Ishikawa (cell line): ENCODE data around the gene NT5DC3.

Source experiments
- CEBPB ChIP-seq: IDR thresholded peaks from 2 replicates; pipeline ENCODE4 v1.6.1; 2012
- CREB1 ChIP-seq: IDR thresholded peaks from 2 replicates; pipeline ENCODE4 v1.6.1; 2012; ENCODE audit warnings: low read depth
- EGR1 ChIP-seq: IDR thresholded peaks from 2 replicates; pipeline ENCODE4 v1.6.1; 2012
- EP300 ChIP-seq: IDR thresholded peaks from 2 replicates; pipeline ENCODE4 v1.6.1; 2012; ENCODE audit warnings: borderline replicate concordance
- FOXM1 ChIP-seq: IDR thresholded peaks from 2 replicates; pipeline ENCODE4 v1.6.1; 2012; ENCODE audit warnings: low read depth, borderline replicate concordance
- NFIC ChIP-seq: IDR thresholded peaks from 2 replicates; pipeline ENCODE4 v1.6.1; 2012
- RAD21 ChIP-seq: IDR thresholded peaks from 2 replicates; pipeline ENCODE4 v1.6.1; 2012; ENCODE audit warnings: low read depth
- TAF1 ChIP-seq: IDR thresholded peaks from 2 replicates; pipeline ENCODE4 v1.6.1; 2012; ENCODE audit warnings: low read depth, mild to moderate bottlenecking
- TCF12 ChIP-seq: IDR thresholded peaks from 2 replicates; pipeline ENCODE4 v1.6.1; 2012; ENCODE audit warnings: low read depth
- TEAD4 ChIP-seq: IDR thresholded peaks from 2 replicates; pipeline ENCODE4 v1.6.1; 2012
- YY1 ChIP-seq: IDR thresholded peaks from 2 replicates; pipeline ENCODE4 v1.6.1; 2012; ENCODE audit warnings: low read depth
- ZBTB7A ChIP-seq: IDR thresholded peaks from 2 replicates; pipeline ENCODE4 v1.6.1; 2012; ENCODE audit warnings: low read depth
- TF ChIP-seq, protein P1 (sequence below): IDR thresholded peaks from 2 replicates; pipeline ENCODE4 v1.6.1; 2012; ENCODE audit warnings: low read depth, mild to moderate bottlenecking
- TF ChIP-seq, protein P2 (sequence below): IDR thresholded peaks from 2 replicates; pipeline ENCODE4 v1.6.1; 2012
- TF ChIP-seq, protein P3 (sequence below): IDR thresholded peaks from 2 replicates; pipeline ENCODE4 v1.6.1; 2012

The NT5DC3 gene

DNA sequence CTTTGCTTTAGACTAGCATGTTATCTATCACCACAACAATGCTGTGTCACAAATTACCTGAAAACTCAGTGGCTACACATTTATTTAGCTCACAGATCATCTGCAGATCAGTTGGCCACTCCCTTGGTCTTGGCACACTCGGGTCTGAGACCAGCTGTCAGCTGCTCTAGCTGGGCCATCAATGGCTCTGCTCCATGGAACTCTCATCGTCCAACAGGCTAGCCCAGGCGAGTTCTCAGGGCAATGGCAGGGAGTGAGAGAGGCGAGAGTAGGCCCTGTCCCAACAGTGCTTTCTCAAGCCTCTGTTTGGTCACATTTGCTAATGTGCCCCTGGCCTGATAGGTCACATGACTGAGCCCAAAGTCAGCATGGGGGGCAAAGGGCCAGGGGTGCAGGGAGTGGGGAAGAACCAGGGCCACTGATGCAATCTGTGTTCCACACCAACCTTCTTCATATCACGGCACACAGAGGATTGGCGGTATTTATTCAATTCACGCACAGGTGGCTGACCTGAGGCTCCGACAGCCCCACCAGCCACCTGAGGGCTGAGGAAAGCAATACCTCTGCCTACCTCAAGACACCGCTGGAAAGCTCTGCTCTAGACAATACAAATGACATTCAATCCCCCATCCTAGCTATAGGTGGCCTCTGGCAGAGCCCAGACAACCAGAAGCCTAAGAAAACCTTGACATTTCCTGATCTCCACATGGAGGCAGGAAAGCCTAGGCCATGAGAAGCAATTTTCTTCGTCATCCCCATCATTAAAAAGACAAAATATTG lies 82.5 kb downstream of the NT5DC3 start:
- TF ChIP-seq, protein P1, sequence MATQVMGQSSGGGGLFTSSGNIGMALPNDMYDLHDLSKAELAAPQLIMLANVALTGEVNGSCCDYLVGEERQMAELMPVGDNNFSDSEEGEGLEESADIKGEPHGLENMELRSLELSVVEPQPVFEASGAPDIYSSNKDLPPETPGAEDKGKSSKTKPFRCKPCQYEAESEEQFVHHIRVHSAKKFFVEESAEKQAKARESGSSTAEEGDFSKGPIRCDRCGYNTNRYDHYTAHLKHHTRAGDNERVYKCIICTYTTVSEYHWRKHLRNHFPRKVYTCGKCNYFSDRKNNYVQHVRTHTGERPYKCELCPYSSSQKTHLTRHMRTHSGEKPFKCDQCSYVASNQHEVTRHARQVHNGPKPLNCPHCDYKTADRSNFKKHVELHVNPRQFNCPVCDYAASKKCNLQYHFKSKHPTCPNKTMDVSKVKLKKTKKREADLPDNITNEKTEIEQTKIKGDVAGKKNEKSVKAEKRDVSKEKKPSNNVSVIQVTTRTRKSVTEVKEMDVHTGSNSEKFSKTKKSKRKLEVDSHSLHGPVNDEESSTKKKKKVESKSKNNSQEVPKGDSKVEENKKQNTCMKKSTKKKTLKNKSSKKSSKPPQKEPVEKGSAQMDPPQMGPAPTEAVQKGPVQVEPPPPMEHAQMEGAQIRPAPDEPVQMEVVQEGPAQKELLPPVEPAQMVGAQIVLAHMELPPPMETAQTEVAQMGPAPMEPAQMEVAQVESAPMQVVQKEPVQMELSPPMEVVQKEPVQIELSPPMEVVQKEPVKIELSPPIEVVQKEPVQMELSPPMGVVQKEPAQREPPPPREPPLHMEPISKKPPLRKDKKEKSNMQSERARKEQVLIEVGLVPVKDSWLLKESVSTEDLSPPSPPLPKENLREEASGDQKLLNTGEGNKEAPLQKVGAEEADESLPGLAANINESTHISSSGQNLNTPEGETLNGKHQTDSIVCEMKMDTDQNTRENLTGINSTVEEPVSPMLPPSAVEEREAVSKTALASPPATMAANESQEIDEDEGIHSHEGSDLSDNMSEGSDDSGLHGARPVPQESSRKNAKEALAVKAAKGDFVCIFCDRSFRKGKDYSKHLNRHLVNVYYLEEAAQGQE: no peak
- TF ChIP-seq EP300: no peak
- TF ChIP-seq, protein P2, sequence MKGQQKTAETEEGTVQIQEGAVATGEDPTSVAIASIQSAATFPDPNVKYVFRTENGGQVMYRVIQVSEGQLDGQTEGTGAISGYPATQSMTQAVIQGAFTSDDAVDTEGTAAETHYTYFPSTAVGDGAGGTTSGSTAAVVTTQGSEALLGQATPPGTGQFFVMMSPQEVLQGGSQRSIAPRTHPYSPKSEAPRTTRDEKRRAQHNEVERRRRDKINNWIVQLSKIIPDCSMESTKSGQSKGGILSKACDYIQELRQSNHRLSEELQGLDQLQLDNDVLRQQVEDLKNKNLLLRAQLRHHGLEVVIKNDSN: no peak
- no peak for TF ChIP-seq CREB1
- no peak for TF ChIP-seq RAD21
- TF ChIP-seq YY1: no peak
- TF ChIP-seq FOXM1: no peak
- TF ChIP-seq TCF12: no peak
- no peak for TF ChIP-seq CEBPB
- no peak for TF ChIP-seq NFIC
- TF ChIP-seq ZBTB7A: no peak
- no peak for TF ChIP-seq EGR1
- TF ChIP-seq, protein P3, sequence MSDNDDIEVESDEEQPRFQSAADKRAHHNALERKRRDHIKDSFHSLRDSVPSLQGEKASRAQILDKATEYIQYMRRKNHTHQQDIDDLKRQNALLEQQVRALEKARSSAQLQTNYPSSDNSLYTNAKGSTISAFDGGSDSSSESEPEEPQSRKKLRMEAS: no peak
- no peak for TF ChIP-seq TAF1

GRCh38 chr12:103757248-103757647 lies 83.8 kb downstream of the NT5DC3 start:
- TF ChIP-seq TAF1: no peak
- TF ChIP-seq CREB1: no peak
- TF ChIP-seq TCF12: no peak
- TF ChIP-seq NFIC: no peak
- TF ChIP-seq, protein P1: no peak
- no peak for TF ChIP-seq RAD21
- TF ChIP-seq EGR1: no peak
- TF ChIP-seq YY1: no peak
- no peak for TF ChIP-seq TEAD4
- TF ChIP-seq EP300: no peak
- TF ChIP-seq, protein P2: no peak

- no peak for TF ChIP-seq RAD21
- TF ChIP-seq TEAD4: no peak
- TF ChIP-seq FOXM1: no peak
- TF ChIP-seq TAF1: no peak
- TF ChIP-seq, protein P1: no peak
- TF ChIP-seq CEBPB: no peak
- TF ChIP-seq, protein P3: no peak
- no peak for TF ChIP-seq NFIC
- TF ChIP-seq CREB1: no peak
- TF ChIP-seq, protein P2: no peak
- TF ChIP-seq EGR1: no peak
- no peak for TF ChIP-seq TCF12
- no peak for TF ChIP-seq ZBTB7A
- TF ChIP-seq EP300: no peak
Observed at GRCh38 chr12:103756443-103756842, 84.6 kb downstream of the NT5DC3 start.
